HG02678 (cell line): ENCODE results near the gene WDR89.
A peak's percentile ranks its signal among the peaks of the same experiment; 100 is the strongest.
"Not testable (repeated sequence)": the region's sequence is repeated elsewhere in the genome, so short reads cannot be mapped to it uniquely, and the experiment has no call there.

Source experiments
- ATAC-seq: cut with Tn5 transposase; IDR thresholded peaks from one replicate; pipeline ENCODE4 v1.9.1; 2021; ENCODE audit warnings: mild to moderate bottlenecking, moderate library complexity; ENCODE audit not compliant: unreplicated experiment

The WDR89 gene

DNA sequence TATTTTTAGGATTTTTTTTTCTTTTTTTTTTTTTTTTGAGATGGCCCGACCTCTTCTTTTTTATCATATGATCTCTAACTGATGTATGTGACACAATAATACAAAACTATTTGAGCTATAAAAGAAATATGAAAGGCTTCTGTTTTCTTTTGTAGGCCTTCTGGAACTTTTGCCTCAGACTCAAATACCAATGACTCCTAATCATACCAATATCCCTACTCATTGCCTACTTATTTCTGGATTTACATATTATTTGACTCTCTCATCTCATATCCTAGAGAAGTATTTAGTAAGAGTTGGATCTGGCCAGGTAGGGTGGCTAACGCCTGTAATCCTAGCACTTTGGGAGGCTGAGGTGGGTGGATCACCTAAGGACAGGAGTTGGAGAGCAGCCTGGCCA lies 12.7 kb upstream of the WDR89 start:
- no peak for ATAC-seq

- no peak for ATAC-seq
Measured at GRCh38 chr14:63652406-63652805, 10.7 kb upstream of the WDR89 start.

GRCh38 chr14:63650256-63650952 lies 8.7 kb upstream of the WDR89 start:
- peak; percentile 69 for ATAC-seq

GRCh38 chr14:63647696-63648410 lies 6.2 kb upstream of the WDR89 start:
- ATAC-seq: peak; percentile 58

- no peak for ATAC-seq
Measured at GRCh38 chr14:63644741-63645140, 3.1 kb upstream of the WDR89 start.

GRCh38 chr14:63642656-63643382 lies 1.1 kb upstream of the WDR89 start:
- no peak for ATAC-seq

GRCh38 chr14:63642229-63642611 lies 549 bp upstream of the WDR89 start:
- peak; percentile 62 for ATAC-seq

DNA sequence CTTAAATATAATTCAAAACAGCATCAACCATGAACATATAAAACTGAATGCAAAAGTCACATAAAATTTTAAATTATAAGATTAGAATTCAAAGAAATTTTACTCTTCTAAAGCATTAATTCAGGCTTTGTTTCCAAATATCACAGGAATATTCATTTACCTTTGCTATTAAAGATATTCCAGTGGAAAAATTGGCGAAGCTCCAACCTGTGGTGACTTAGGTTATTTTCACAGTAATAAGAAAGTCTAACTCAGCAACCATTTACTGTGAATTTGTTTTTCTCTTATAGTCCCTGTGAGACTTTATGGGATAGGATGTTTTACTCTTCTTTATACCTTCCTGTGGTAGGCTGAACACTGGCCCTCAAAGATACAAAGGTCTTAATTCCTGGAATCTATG lies 3.2 kb downstream of the WDR89 start:
- ATAC-seq: no peak

- ATAC-seq: not testable (repeated sequence)
Measured at GRCh38 chr14:63636094-63636635, 5.5 kb downstream of the WDR89 start.

GRCh38 chr14:63633801-63634200 lies 7.9 kb downstream of the WDR89 start:
- ATAC-seq: no peak

GRCh38 chr14:63632932-63633514 lies 8.6 kb downstream of the WDR89 start:
- ATAC-seq: no peak

DNA sequence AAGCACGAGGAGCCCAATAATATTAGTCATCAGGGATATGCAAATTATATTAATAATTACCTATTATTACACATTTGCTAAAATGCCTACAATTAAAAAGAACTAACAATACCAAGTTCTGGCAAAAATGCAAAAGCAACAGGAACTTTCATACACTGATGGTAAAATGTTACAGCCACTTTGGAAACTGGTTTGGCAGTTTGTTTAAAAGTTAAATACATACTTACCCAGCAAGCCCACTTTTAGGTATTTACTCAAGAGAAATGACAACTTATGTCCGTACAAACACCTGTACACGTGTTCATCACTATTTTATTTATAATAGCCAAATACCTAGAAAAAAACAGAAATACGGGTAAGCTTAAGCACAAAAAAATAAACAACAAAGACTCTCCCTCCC lies 17.0 kb downstream of the WDR89 start:
- ATAC-seq: no peak

GRCh38 chr14:63624203-63624602 lies 17.5 kb downstream of the WDR89 start:
- ATAC-seq: no peak

- ATAC-seq: not testable (repeated sequence)
Measured at GRCh38 chr14:63621975-63622374, 19.7 kb downstream of the WDR89 start.

DNA sequence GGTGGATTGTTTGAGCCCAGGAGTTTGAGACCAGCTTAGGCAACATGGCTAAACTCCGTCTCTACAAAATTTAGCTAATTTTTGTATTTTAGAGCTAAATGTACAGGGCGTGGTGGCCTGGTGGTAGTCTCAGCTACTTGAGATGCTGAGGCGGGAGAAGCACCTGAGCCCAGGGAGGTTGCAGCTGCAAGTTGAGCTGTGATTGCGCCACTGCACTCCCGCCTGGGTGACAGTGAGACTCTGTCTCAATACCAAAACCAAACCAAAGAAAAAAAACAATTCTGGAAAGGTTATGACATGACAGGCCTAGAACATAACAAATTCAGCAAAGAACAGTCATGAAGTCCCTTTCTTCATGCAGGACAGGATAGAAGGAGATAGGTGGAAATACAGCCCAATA lies 25.7 kb downstream of the WDR89 start:
- no peak for ATAC-seq

GRCh38 chr14:63614679-63615363 lies 26.9 kb downstream of the WDR89 start:
- no peak for ATAC-seq

DNA sequence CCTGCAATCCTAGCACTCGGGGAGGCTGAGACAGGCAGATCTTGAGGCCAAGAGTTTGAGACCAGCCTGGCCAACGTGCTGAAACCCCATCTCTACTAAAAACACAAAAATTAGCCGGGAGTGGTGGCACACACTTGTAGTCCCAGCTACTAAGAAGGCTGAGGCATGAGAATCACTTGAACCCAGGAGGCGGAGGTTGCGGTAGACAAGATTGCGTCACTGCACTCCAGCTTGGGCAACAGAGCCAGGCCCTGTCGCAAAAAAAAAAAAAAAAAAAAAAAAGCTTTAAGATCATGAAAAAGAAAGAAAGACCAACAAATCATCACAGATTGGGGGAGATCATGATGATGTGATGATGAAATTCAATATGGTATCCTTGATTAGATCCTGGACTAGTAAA lies 30.6 kb downstream of the WDR89 start:
- ATAC-seq: no peak

GRCh38 chr14:63605041-63605532 lies 36.6 kb downstream of the WDR89 start:
- ATAC-seq: no peak

DNA sequence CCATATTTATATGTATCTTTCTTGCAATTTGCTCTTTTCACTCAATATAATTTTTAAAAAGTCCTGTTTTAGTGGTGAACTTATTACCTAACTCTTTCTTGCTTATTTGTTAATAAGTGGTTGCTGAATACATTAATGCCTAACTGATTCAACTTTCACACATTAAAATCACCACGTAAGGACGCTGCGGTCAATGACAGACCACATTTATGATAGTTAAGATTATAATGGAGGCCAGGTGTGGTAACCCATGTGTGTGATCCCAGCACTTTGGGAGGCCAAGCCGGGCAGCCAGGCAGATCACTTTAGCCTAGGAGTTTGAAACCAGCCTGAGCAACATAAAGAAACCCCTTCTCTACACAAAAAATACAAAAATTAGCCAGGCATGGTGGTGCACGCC lies 37.0 kb downstream of the WDR89 start:
- ATAC-seq: no peak

- ATAC-seq: no peak
Measured at GRCh38 chr14:63603749-63604277, 37.9 kb downstream of the WDR89 start.
